HG02870 (cell line): ENCODE data around the gene KLK13.

ENCODE experiments used
- ATAC-seq: cut with Tn5 transposase; IDR thresholded peaks from one replicate; pipeline ENCODE4 v1.9.1; 2021; ENCODE audit warnings: mild to moderate bottlenecking, moderate library complexity; ENCODE audit not compliant: unreplicated experiment

Gene KLK13

GRCh38 chr19:51065221-51065960 lies 499 bp upstream of the KLK13 start:
- no peak for ATAC-seq

- no peak for ATAC-seq
Measured at GRCh38 chr19:51063664-51064063, 1.2 kb downstream of the KLK13 start.

GRCh38 chr19:51060973-51061372 lies 3.9 kb downstream of the KLK13 start:
- ATAC-seq = no peak

GRCh38 chr19:51060336-51060735 lies 4.6 kb downstream of the KLK13 start:
- no peak for ATAC-seq

- no peak for ATAC-seq
Measured at GRCh38 chr19:51059715-51060114, 5.2 kb downstream of the KLK13 start.

- no peak for ATAC-seq
Measured at GRCh38 chr19:51055866-51056265, 9.0 kb downstream of the KLK13 start.

- ATAC-seq = no peak
Measured at GRCh38 chr19:51047031-51047335, 17.9 kb downstream of the KLK13 start.

- ATAC-seq = no peak
Measured at GRCh38 chr19:51044327-51044726, 20.6 kb downstream of the KLK13 start.

- no peak for ATAC-seq
Measured at GRCh38 chr19:51043497-51043896, 21.4 kb downstream of the KLK13 start.

- no peak for ATAC-seq
Measured at GRCh38 chr19:51040151-51040550, 24.7 kb downstream of the KLK13 start.

GRCh38 chr19:51036519-51036918 lies 28.4 kb downstream of the KLK13 start:
- no peak for ATAC-seq

- ATAC-seq = no peak
Measured at GRCh38 chr19:51034704-51035103, 30.2 kb downstream of the KLK13 start, which contains the start of gene KLK12. TSS of gene KLK12 (minus strand) at chr19:51035002. CDS start at chr19:51034621, 381 bp downstream.

GRCh38 chr19:51031880-51032225 lies 33.0 kb downstream of the KLK13 start:
- ATAC-seq = no peak

- no peak for ATAC-seq
Measured at GRCh38 chr19:51031220-51031879, 33.5 kb downstream of the KLK13 start.

GRCh38 chr19:51030631-51031030 lies 34.3 kb downstream of the KLK13 start:
- ATAC-seq = no peak

GRCh38 chr19:51029718-51030117 lies 35.2 kb downstream of the KLK13 start:
- ATAC-seq = no peak

- ATAC-seq = no peak
Measured at GRCh38 chr19:51027873-51028272, 37.0 kb downstream of the KLK13 start.

- no peak for ATAC-seq
Measured at GRCh38 chr19:51027126-51027806, 37.6 kb downstream of the KLK13 start.

- no peak for ATAC-seq
Measured at GRCh38 chr19:51026554-51026831, 38.4 kb downstream of the KLK13 start, which contains the start of gene KLK11. TSS of gene KLK11 (minus strand) at chr19:51026616. CDS start at chr19:51025631, 985 bp downstream.

- ATAC-seq = no peak
Measured at GRCh38 chr19:51025809-51026553, 38.9 kb downstream of the KLK13 start.

GRCh38 chr19:51025401-51025800 lies 39.5 kb downstream of the KLK13 start:
- ATAC-seq = no peak

GRCh38 chr19:51024924-51025323 lies 40.0 kb downstream of the KLK13 start:
- ATAC-seq = no peak
